Heart left ventricle (tissue), 16 donors: ENCODE measurements around the gene HSD11B2. TPM values are rescaled to one million over a fixed set of nuclear protein-coding genes. Genes with fewer than 3 reads are reported as not detected.

Source experiments
- ATAC-seq, 4 donors: fragments of 200-7000 bp; cut with Tn5 transposase; one replicate each; pipeline ENCODE4 v1.9.1; 2020 to 2022; ENCODE audit warnings: moderate library complexity in 4 of 4, mild to moderate bottlenecking in 3 of 4, moderate number of reproducible peaks in 1 of 4
- DNase-seq, 5 donors: peaks; one replicate each; pipeline ENCODE4 v3.0.0-alpha.2; 2020
- H3K27ac ChIP-seq, 12 donors: fragments of 200-600 bp; sonication (generic) in 4 of 12; one replicate each; pipeline versions ENCODE4 v1.5.0 to v1.8.0; 2016 to 2022; ENCODE audit warnings: mild to moderate bottlenecking in 2 of 12
- H3K27me3 ChIP-seq, 9 donors: fragments of 200-600 bp; sonication (generic) in 2 of 9; one replicate each; pipeline versions ENCODE4 v1.5.1 to v1.8.0; 2016 to 2022; ENCODE audit warnings: mild to moderate bottlenecking in 3 of 9
- H3K36me3 ChIP-seq, 9 donors: fragments of 200-600 bp; sonication (generic) in 2 of 9; one replicate each; pipeline versions ENCODE4 v1.5.0 to v1.8.0; 2018 to 2022; ENCODE audit warnings: mild to moderate bottlenecking in 2 of 9
- H3K4me1 ChIP-seq, 12 donors: fragments of 200-600 bp; sonication (generic) in 4 of 12; one replicate each; pipeline versions ENCODE4 v1.5.0 to v1.8.0; 2016 to 2022; ENCODE audit warnings: mild to moderate bottlenecking in 3 of 12
- H3K4me3 ChIP-seq, 12 donors: fragments of 200-600 bp; sonication (generic) in 4 of 12; one replicate each; pipeline versions ENCODE4 v1.5.0 to v1.8.0; 2017 to 2022; ENCODE audit warnings: mild to moderate bottlenecking in 9 of 12, moderate library complexity in 4 of 12
- H3K9me3 ChIP-seq, 12 donors: fragments of 200-600 bp; sonication (generic) in 4 of 12; one replicate each; pipeline versions ENCODE4 v1.5.0 to v1.8.0; 2016 to 2022; ENCODE audit warnings: mild to moderate bottlenecking in 1 of 12
- POLR2A ChIP-seq, 2 donors: fragments of 450-650 bp; IDR thresholded peaks; one replicate each; pipeline ENCODE4 v1.6.1; 2017; ENCODE audit warnings: antibody characterized with exemption in 2 of 2, mild to moderate bottlenecking in 2 of 2, moderate library complexity in 2 of 2
- WGBS, 4 donors: extraction: QIAGEN DNeasy Blood & Tissue Kit in 2 of 4; methylation state at CpG; one replicate each; pipeline versions ENCODE4 v1.1.5 to v1.1.7; 2013 to 2018; 5-methylcytosine and 5-hydroxymethylcytosine counted together
- intact Hi-C, 10 donors: fragments of 100-400 bp; cut with DNase I; formaldehyde crosslinking; loops; one replicate each; pipeline versions ENCODE4 v1.11.1 to v1.14.2; 2022
- polyA plus RNA-seq, 2 donors: library from polyadenylated mRNA; stranded (reverse); fragments of 200-250 nt; gene quantifications; one replicate each; pipeline ENCODE4 v1.2.3, GENCODE V29; 2013
- total RNA-seq, 9 donors: library from RNA; depleted of rRNA in 2 of 9; stranded (reverse); fragments of >200 nt in 2 of 9; fragmentation: NEBNext Ultra II Directional in 3 of 9; extraction: Animal tissue kit (Norgen Biotek cat#: 25700) in 3 of 9; gene quantifications; one replicate each; pipeline versions ENCODE4 v1.1.0 to v1.2.4, GENCODE V29; 2016 to 2023
- TF ChIP-seq, protein P1 (sequence below), 12 donors: fragments of 200-600 bp; sonication (generic) in 4 of 12; IDR thresholded peaks; one replicate each; pipeline versions ENCODE4 v1.5.0 to v1.8.0; 2018 to 2022; ENCODE audit warnings: antibody characterized with exemption in 12 of 12, mild to moderate bottlenecking in 5 of 12
- donor health status: ischemic (EF 13 %, LVEDD 7.1; RV severe dilation, severe dysfunction).
- donor health status: healthy with polysubstance abuse.
- donor health status: DM: no; HTN: yes; CAD: no.
- donor health status: DM: no; HTN: no; CAD: no.
- donor health status: ischemic (EF 25% LVEDD 6.9; RV normal size, moderate dysfunction).
- donor health status: ischemic (EF 25% LVEDD 5.7; RV mildly dilated, moderate dysfunction).
- donor health status: healthy.
- donor health status: DM: yes; HTN: yes; CAD: no.
- donor health status: ischemic (EF 35%, LVEDD 5.7; RV mildly dilated, moderate dysfunction).
- donor health status: nonischemic (EF 11% LVEDD 7.7; RV severe dilation, severe dysfunction).
- donor health status: DM: yes; HTN: yes; CAD: no.
- donor health status: PGD.
- donor health status: ischemic (EF 29% LVEDD 5.4; RV normal size, mild dysfunction).
- donor health status: nonischemic (EF 23%, LVEDD 6.1; RV moderate dilation, normal function).

The HSD11B2 gene
- total and polyA plus RNA-seq, 11 donors = 0.15 to 1.00 (median 0.39) TPM; not detected in 1

DNA sequence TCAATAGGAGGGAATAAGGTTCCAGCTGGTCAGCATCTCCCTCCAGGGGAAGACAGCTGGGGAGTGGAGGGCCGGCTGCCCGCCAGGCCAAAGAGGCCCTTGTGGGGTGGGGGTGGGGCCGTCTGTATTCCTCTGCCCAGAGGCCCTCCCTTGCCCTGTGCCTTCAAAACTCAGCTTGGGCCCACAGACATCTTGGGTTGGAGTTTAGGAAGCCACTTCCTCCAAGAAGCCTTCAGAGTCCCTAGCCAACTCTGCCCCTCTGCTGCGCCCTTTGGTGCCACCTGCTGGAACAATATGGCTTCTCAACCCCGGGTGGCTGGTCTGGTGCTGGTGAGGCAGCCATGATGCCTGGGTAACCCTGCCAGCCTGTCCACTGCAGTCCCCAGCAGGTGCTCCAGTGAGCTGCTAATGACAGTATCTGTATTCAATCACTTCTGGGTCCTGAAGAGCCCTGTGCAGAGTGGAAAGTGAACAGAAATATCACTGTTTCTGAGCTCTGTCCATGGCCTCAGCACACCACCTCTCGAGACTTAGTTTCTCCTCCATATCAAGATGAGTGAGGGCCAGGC is 16.7 kb downstream of the HSD11B2 start:
- Histone ChIP-seq H3K27ac (peak overlapping the region in 6 of 12 donors; percentile 6 to 67 (median 42)), H3K27me3 (no peaks in the 10 kb centered on the region), H3K9me3 (no peaks in the 10 kb centered on the region), H3K36me3 (peaks cover 0 to 70% (median 16%) of the 10 kb centered on the region in 9 donors), H3K4me1 (peaks cover 18 to 98% (median 83%) of the 10 kb centered on the region in 12 donors), H3K4me3 (no peak overlapping the region)
- DNase-seq (peak in 4 of 5 donors; percentile 34 to 65 (median 57)), ATAC-seq (peak in 2 of 4 donors; percentile 9 to 21)
- TF ChIP-seq, protein P1, sequence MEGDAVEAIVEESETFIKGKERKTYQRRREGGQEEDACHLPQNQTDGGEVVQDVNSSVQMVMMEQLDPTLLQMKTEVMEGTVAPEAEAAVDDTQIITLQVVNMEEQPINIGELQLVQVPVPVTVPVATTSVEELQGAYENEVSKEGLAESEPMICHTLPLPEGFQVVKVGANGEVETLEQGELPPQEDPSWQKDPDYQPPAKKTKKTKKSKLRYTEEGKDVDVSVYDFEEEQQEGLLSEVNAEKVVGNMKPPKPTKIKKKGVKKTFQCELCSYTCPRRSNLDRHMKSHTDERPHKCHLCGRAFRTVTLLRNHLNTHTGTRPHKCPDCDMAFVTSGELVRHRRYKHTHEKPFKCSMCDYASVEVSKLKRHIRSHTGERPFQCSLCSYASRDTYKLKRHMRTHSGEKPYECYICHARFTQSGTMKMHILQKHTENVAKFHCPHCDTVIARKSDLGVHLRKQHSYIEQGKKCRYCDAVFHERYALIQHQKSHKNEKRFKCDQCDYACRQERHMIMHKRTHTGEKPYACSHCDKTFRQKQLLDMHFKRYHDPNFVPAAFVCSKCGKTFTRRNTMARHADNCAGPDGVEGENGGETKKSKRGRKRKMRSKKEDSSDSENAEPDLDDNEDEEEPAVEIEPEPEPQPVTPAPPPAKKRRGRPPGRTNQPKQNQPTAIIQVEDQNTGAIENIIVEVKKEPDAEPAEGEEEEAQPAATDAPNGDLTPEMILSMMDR (IDR thresholded peaks at IDR 0.05) = peak in 10 of 12 donors; percentile 12 to 44 (median 30)
- no peak for TF ChIP-seq POLR2A (IDR thresholded peaks at IDR 0.05)
- WGBS, 4 donors = 70 to 85% (median 79%) methylated on average over 6 of the region's 6 CpGs
- intact Hi-C loops = no loop called here

DNA sequence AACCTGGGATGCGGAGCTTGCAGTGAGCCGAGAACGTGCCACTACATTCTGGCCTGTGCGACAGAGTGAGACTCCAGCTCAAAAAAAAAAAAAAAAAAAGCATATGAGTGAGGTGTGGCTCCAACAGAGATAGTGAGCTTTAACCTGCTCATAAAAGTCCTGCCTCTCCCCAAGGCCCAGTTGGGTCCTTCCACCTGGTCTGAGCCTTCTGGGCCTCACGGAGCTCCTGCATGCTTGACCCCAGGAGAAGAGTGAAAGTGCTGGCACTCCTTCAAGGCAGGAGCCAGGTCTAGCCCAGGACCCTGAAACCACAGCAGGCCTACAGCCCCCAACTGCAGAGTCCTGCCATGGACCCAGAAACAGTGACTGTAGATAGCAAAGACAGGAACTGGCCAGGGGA is 17.7 kb downstream of the HSD11B2 start:
- no peak overlapping the region for H3K4me3 ChIP-seq
- intact Hi-C loops = no loop called here
- H3K27ac ChIP-seq = peak overlapping the region in 4 of 12 donors; percentile 15 to 74 (median 67)
- ATAC-seq (no peak), DNase-seq (no peak)
- peaks cover 0 to 71% (median 23%) of the 10 kb centered on the region in 9 donors for H3K36me3 ChIP-seq
- WGBS, 4 donors = 95 to 98% (median 96%) methylated on average over 5 of the region's 5 CpGs
- peaks cover 17 to 93% (median 74%) of the 10 kb centered on the region in 12 donors for H3K4me1 ChIP-seq
- no peak for TF ChIP-seq POLR2A (IDR thresholded peaks at IDR 0.05)
- TF ChIP-seq, protein P1 (IDR thresholded peaks at IDR 0.05) = no peak
- no peaks in the 10 kb centered on the region for H3K9me3 ChIP-seq
- no peaks in the 10 kb centered on the region for H3K27me3 ChIP-seq

DNA sequence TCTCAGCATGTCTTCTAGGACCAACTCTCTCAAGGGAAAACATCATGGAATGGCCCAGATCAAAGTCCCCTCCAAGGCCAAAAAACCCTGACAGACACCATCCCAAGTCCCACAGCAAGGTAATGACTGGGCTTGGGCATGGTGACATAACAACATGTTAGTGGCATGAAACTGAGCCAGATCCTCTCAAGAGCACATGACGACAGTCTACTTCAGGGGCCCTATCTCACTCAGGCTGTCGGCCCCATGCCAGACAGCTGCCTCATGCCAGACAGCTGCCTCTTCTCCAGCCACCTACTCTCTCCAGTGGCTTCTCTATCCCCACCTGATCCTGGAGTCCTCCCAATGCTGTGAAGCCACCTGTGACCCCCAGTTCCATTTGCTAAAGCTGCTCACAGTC is 18.4 kb downstream of the HSD11B2 start:
- no peaks in the 10 kb centered on the region for H3K9me3 ChIP-seq
- H3K4me3 ChIP-seq = no peak overlapping the region
- peak; percentile 52 to 77 (median 64) for ATAC-seq
- intact Hi-C loops = no loop called here
- no peaks in the 10 kb centered on the region for H3K27me3 ChIP-seq
- WGBS, 4 donors = 16 to 49% (median 41%) methylated on average over 2 of the region's 2 CpGs
- peak in 4 of 5 donors; percentile 71 to 88 (median 76) for DNase-seq
- peak overlapping the region in 10 of 12 donors; percentile 15 to 79 (median 63) for H3K27ac ChIP-seq
- no peak for TF ChIP-seq POLR2A (IDR thresholded peaks at IDR 0.05)
- H3K36me3 ChIP-seq = peaks cover 0 to 63% (median 23%) of the 10 kb centered on the region in 9 donors
- H3K4me1 ChIP-seq = peaks cover 17 to 85% (median 67%) of the 10 kb centered on the region in 12 donors

DNA sequence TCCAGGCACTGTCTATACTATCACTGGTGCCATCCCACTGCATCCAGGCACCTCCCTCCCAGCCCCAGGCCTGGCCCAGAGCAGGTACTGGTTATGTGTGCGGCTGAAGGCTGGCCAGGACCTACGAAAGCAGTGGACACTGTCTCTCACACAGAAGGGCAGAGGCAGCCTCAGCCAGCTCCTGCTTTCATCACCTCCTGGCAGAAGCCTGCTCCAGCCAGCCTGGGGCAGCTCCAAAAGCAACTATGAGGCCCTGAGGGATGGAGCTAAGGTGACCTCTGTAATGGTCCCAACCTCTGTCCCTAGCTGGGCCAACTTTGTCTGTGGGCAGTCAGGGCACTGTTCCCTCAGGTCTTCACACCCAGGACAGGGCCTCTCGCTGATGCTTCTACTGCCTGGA is 18.8 kb downstream of the HSD11B2 start:
- peak in 2 of 5 donors; percentile 65 to 79 for DNase-seq
- H3K27me3 ChIP-seq = no peaks in the 10 kb centered on the region
- H3K4me3 ChIP-seq = no peak overlapping the region
- peak overlapping the region in 10 of 12 donors; percentile 15 to 79 (median 63) for H3K27ac ChIP-seq
- peaks cover 0 to 59% (median 23%) of the 10 kb centered on the region in 9 donors for H3K36me3 ChIP-seq
- intact Hi-C loops = no loop called here
- TF ChIP-seq, protein P1 (IDR thresholded peaks at IDR 0.05) = no peak
- no peaks in the 10 kb centered on the region for H3K9me3 ChIP-seq
- peaks cover 17 to 81% (median 63%) of the 10 kb centered on the region in 12 donors for H3K4me1 ChIP-seq
- WGBS, 4 donors = 44 to 54% (median 48%) methylated on average over 3 of the region's 3 CpGs
- peak; percentile 35 to 74 (median 56) for ATAC-seq
